ENCODE measurements around the gene CALHM6.
"Not testable (repeated sequence)": the region's sequence is repeated elsewhere in the genome, so short reads cannot be mapped to it uniquely, and the experiment has no call there.

The CALHM6 gene

GRCh38 chr6:116476002-116476678 lies 15.0 kb downstream of the CALHM6 start:
- no peaks in the 10 kb centered on the region for H3K9me3 ChIP-seq (ENCODE audit: control insufficient read depth, low read length)
- no peak overlapping the region for H3K4me3 ChIP-seq (ENCODE audit: extremely low read depth, insufficient read depth, low read length, poor library complexity, severe bottlenecking)
- H3K27ac ChIP-seq (ENCODE audit: low read depth, low read length, severe bottlenecking): no peak overlapping the region
- H3K4me1 ChIP-seq (ENCODE audit: control insufficient read depth, insufficient read depth, low read length, poor library complexity, severe bottlenecking): no peaks in the 10 kb centered on the region
- H3K36me3 ChIP-seq (ENCODE audit: control insufficient read depth, insufficient read depth, low read length): no peaks in the 10 kb centered on the region
- WGBS, 2 experiments (ENCODE audit: insufficient coverage in 2 of 2): 100% methylated on average over 1 of the region's 5 CpGs; no CpG with 5 or more reads in 1 of the 2 experiments

GRCh38 chr6:116482780-116483179 lies 21.6 kb downstream of the CALHM6 start:
- Histone ChIP-seq H3K27ac (ENCODE audit: low read depth, low read length, severe bottlenecking) (no peak overlapping the region), H3K36me3 (ENCODE audit: control insufficient read depth, insufficient read depth, low read length) (no peaks in the 10 kb centered on the region), H3K9me3 (ENCODE audit: control insufficient read depth, low read length) (no peaks in the 10 kb centered on the region), H3K4me3 (ENCODE audit: extremely low read depth, insufficient read depth, low read length, poor library complexity, severe bottlenecking) (no peak overlapping the region), H3K4me1 (ENCODE audit: control insufficient read depth, insufficient read depth, low read length, poor library complexity, severe bottlenecking) (no peaks in the 10 kb centered on the region)
- 60 to 94% methylated on average over 1 of the region's 1 CpG for WGBS, 2 experiments (ENCODE audit: insufficient coverage in 2 of 2)

GRCh38 chr6:116483616-116484015 lies 22.4 kb downstream of the CALHM6 start:
- H3K4me3 ChIP-seq (ENCODE audit: extremely low read depth, insufficient read depth, low read length, poor library complexity, severe bottlenecking): no peak overlapping the region
- H3K4me1 ChIP-seq (ENCODE audit: control insufficient read depth, insufficient read depth, low read length, poor library complexity, severe bottlenecking): no peaks in the 10 kb centered on the region
- no peak overlapping the region for H3K27ac ChIP-seq (ENCODE audit: low read depth, low read length, severe bottlenecking)
- WGBS, 2 experiments (ENCODE audit: insufficient coverage in 2 of 2): 67 to 91% methylated on average over 1 of the region's 2 CpGs
- no peaks in the 10 kb centered on the region for H3K36me3 ChIP-seq (ENCODE audit: control insufficient read depth, insufficient read depth, low read length)
- H3K9me3 ChIP-seq (ENCODE audit: control insufficient read depth, low read length): no peaks in the 10 kb centered on the region

- Histone ChIP-seq H3K9me3 (ENCODE audit: control insufficient read depth, low read length) (no peaks in the 10 kb centered on the region), H3K36me3 (ENCODE audit: control insufficient read depth, insufficient read depth, low read length) (no peaks in the 10 kb centered on the region), H3K4me3 (ENCODE audit: extremely low read depth, insufficient read depth, low read length, poor library complexity, severe bottlenecking) (no peak overlapping the region), H3K27ac (ENCODE audit: low read depth, low read length, severe bottlenecking) (no peak overlapping the region), H3K4me1 (ENCODE audit: control insufficient read depth, insufficient read depth, low read length, poor library complexity, severe bottlenecking) (no peaks in the 10 kb centered on the region)
- WGBS, 2 experiments (ENCODE audit: insufficient coverage in 2 of 2): 67 to 92% methylated on average over 2 of the region's 5 CpGs
Measured at GRCh38 chr6:116485559-116486184, 24.5 kb downstream of the CALHM6 start.

GRCh38 chr6:116491610-116492330 lies 30.6 kb downstream of the CALHM6 start:
- Histone ChIP-seq H3K27ac (ENCODE audit: low read depth, low read length, severe bottlenecking) (peak overlapping the region; percentile 49), H3K9me3 (ENCODE audit: control insufficient read depth, low read length) (no peaks in the 10 kb centered on the region), H3K36me3 (ENCODE audit: control insufficient read depth, insufficient read depth, low read length) (no peaks in the 10 kb centered on the region), H3K4me1 (ENCODE audit: control insufficient read depth, insufficient read depth, low read length, poor library complexity, severe bottlenecking) (no peaks in the 10 kb centered on the region), H3K4me3 (ENCODE audit: extremely low read depth, insufficient read depth, low read length, poor library complexity, severe bottlenecking) (no peak overlapping the region)
- WGBS, 2 experiments (ENCODE audit: insufficient coverage in 2 of 2): 100% methylated on average over 1 of the region's 1 CpG; no CpG with 5 or more reads in 1 of the 2 experiments

- 60 to 82% methylated on average over 2 to 3 of the region's 6 CpGs for WGBS, 2 experiments (ENCODE audit: insufficient coverage in 2 of 2)
- Histone ChIP-seq H3K27ac (ENCODE audit: low read depth, low read length, severe bottlenecking) (peak overlapping the region; percentile 49), H3K4me3 (ENCODE audit: extremely low read depth, insufficient read depth, low read length, poor library complexity, severe bottlenecking) (no peak overlapping the region), H3K36me3 (ENCODE audit: control insufficient read depth, insufficient read depth, low read length) (no peaks in the 10 kb centered on the region), H3K9me3 (ENCODE audit: control insufficient read depth, low read length) (no peaks in the 10 kb centered on the region), H3K4me1 (ENCODE audit: control insufficient read depth, insufficient read depth, low read length, poor library complexity, severe bottlenecking) (no peaks in the 10 kb centered on the region)
Measured at GRCh38 chr6:116492331-116493067, 31.3 kb downstream of the CALHM6 start.

- not testable (repeated sequence) for H3K27ac ChIP-seq (ENCODE audit: low read depth, low read length, severe bottlenecking); H3K9me3 ChIP-seq (ENCODE audit: control insufficient read depth, low read length); H3K36me3 ChIP-seq (ENCODE audit: control insufficient read depth, insufficient read depth, low read length); H3K4me1 ChIP-seq (ENCODE audit: control insufficient read depth, insufficient read depth, low read length, poor library complexity, severe bottlenecking); H3K4me3 ChIP-seq (ENCODE audit: extremely low read depth, insufficient read depth, low read length, poor library complexity, severe bottlenecking)
- WGBS, 2 experiments (ENCODE audit: insufficient coverage in 2 of 2): no CpG with 5 or more reads among the region's 1 CpG
Measured at GRCh38 chr6:116495161-116495560, 34.0 kb downstream of the CALHM6 start.

- no peak overlapping the region for H3K27ac ChIP-seq (ENCODE audit: low read depth, low read length, severe bottlenecking)
- no peak overlapping the region for H3K4me3 ChIP-seq (ENCODE audit: extremely low read depth, insufficient read depth, low read length, poor library complexity, severe bottlenecking)
- H3K36me3 ChIP-seq (ENCODE audit: control insufficient read depth, insufficient read depth, low read length): no peaks in the 10 kb centered on the region
- peaks cover 4% of the 10 kb centered on the region for H3K4me1 ChIP-seq (ENCODE audit: control insufficient read depth, insufficient read depth, low read length, poor library complexity, severe bottlenecking)
- H3K9me3 ChIP-seq (ENCODE audit: control insufficient read depth, low read length): no peaks in the 10 kb centered on the region
- 90 to 91% methylated on average over 3 of the region's 3 CpGs for WGBS, 2 experiments (ENCODE audit: insufficient coverage in 2 of 2)
Measured at GRCh38 chr6:116497113-116497676, 36.0 kb downstream of the CALHM6 start.

GRCh38 chr6:116500969-116501433 lies 39.8 kb downstream of the CALHM6 start:
- Histone ChIP-seq H3K36me3 (ENCODE audit: control insufficient read depth, insufficient read depth, low read length) (no peaks in the 10 kb centered on the region), H3K4me1 (ENCODE audit: control insufficient read depth, insufficient read depth, low read length, poor library complexity, severe bottlenecking) (peaks cover 4% of the 10 kb centered on the region), H3K4me3 (ENCODE audit: extremely low read depth, insufficient read depth, low read length, poor library complexity, severe bottlenecking) (no peak overlapping the region), H3K9me3 (ENCODE audit: control insufficient read depth, low read length) (no peaks in the 10 kb centered on the region), H3K27ac (ENCODE audit: low read depth, low read length, severe bottlenecking) (no peak overlapping the region)
- 80 to 85% methylated on average over 4 to 9 of the region's 9 CpGs for WGBS, 2 experiments (ENCODE audit: insufficient coverage in 2 of 2)

GRCh38 chr6:116507324-116507723 lies 46.1 kb downstream of the CALHM6 start:
- Histone ChIP-seq H3K36me3 (ENCODE audit: control insufficient read depth, insufficient read depth, low read length) (no peaks in the 10 kb centered on the region), H3K4me3 (ENCODE audit: extremely low read depth, insufficient read depth, low read length, poor library complexity, severe bottlenecking) (no peak overlapping the region), H3K4me1 (ENCODE audit: control insufficient read depth, insufficient read depth, low read length, poor library complexity, severe bottlenecking) (no peaks in the 10 kb centered on the region), H3K27ac (ENCODE audit: low read depth, low read length, severe bottlenecking) (no peak overlapping the region), H3K9me3 (ENCODE audit: control insufficient read depth, low read length) (peaks cover 3% of the 10 kb centered on the region)
- 100% methylated on average over 1 of the region's 3 CpGs; no CpG with 5 or more reads in 1 of the 2 experiments for WGBS, 2 experiments (ENCODE audit: insufficient coverage in 2 of 2)

Data from mesodermal cell (in vitro differentiated cells).